Ovary (tissue), 9 donors: ENCODE data around the gene DCLRE1B. TPM values are rescaled to one million over a fixed set of nuclear protein-coding genes. Genes with fewer than 3 reads are reported as not detected.

Experiments used
- DNase-seq, 5 donors: peaks; one replicate each; pipeline ENCODE4 v3.0.0-alpha.2; 2019 to 2020
- H3K27ac ChIP-seq, 2 donors: fragments of 200-600 bp; one replicate each; pipeline versions ENCODE4 v1.5.1 to v1.8.0; 2019 to 2022
- H3K27me3 ChIP-seq: fragments of 200-600 bp; one replicate; pipeline ENCODE4 v1.8.0; 2022
- H3K36me3 ChIP-seq: fragments of 200-600 bp; sonication (generic); one replicate; pipeline ENCODE4 v1.5.1; 2019
- H3K4me1 ChIP-seq: one replicate; pipeline ENCODE4 v1.8.1; 2013; ENCODE audit warnings: mild to moderate bottlenecking, moderate library complexity; ENCODE audit not compliant: insufficient read depth
- H3K4me3 ChIP-seq: fragments of 200-600 bp; sonication (generic); one replicate; pipeline ENCODE4 v1.5.1; 2017
- H3K9me3 ChIP-seq, 2 donors: fragments of 200-600 bp in 1 of 2; sonication (generic) in 1 of 2; one replicate each; pipeline versions ENCODE4 v1.5.1 to v1.8.1; 2013 to 2019; ENCODE audit warnings: mild to moderate bottlenecking in 1 of 2, moderate library complexity in 1 of 2
- EP300 ChIP-seq: sonication (generic); formaldehyde crosslinking; IDR thresholded peaks from one replicate; pipeline ENCODE4 v1.6.1; 2017; ENCODE audit warnings: antibody characterized with exemption
- POLR2A ChIP-seq: fragments of 450-650 bp; IDR thresholded peaks from one replicate; pipeline ENCODE4 v1.6.1; 2017; ENCODE audit warnings: antibody characterized with exemption, mild to moderate bottlenecking, moderate library complexity
- WGBS, 3 donors: extraction: QIAGEN DNeasy Blood & Tissue Kit in 1 of 3; methylation state at CpG; one replicate each; pipeline versions ENCODE4 v1.1.5 to v1.1.7; 2013 to 2017; 5-methylcytosine and 5-hydroxymethylcytosine counted together
- intact Hi-C, 4 donors: fragments of 100-400 bp; cut with DNase I; formaldehyde crosslinking; loops; one replicate each; pipeline versions ENCODE4 v1.11.0 to v1.15.1; 2022 to 2023
- polyA plus RNA-seq, 2 donors: library from polyadenylated mRNA; stranded (reverse); fragments of 200-250 nt in 1 of 2; fragments of 350-450 nt in 1 of 2; fragmentation: Illumina TruSeq in 1 of 2; extraction: RNeasy Lipid Tissue Mini Kit (QIAGEN cat#74804) in 1 of 2; gene quantifications; one replicate each; pipeline ENCODE4 v1.2.3, GENCODE V29; 2013 to 2014
- total RNA-seq, 7 donors: library from RNA; depleted of rRNA in 2 of 7; stranded (reverse); fragments of >200 nt in 2 of 7; fragmentation: NEBNext Ultra II Directional in 3 of 7; extraction: Animal tissue kit (Norgen Biotek cat#: 25700) in 3 of 7; gene quantifications; one replicate each; pipeline versions ENCODE4 v1.1.0 to v1.2.4, GENCODE V29; 2016 to 2023
- TF ChIP-seq, protein P1 (sequence below), 3 donors: fragments of 450-650 bp in 2 of 3; fragments of 200-600 bp in 1 of 3; IDR thresholded peaks; one replicate each; pipeline versions ENCODE4 v1.5.1 to v1.8.0; 2016 to 2022; ENCODE audit warnings: antibody characterized with exemption in 3 of 3, mild to moderate bottlenecking in 1 of 3
- donor health status: DM: no; HTN: no; CAD: no; lungs with moderate emphysema.
- donor health status: DM: no; HTN: no; CAD: no.
- donor health status: Bipolar disorder and iron deficiency.
- donor health status: DM: yes; HTN: yes; CAD: no.
- donor health status: DM: no; HTN: no; CAD: no.
- donor health status: DM: yes; HTN: yes; CAD: no.

DCLRE1B gene
- total and polyA plus RNA-seq, 9 donors: 2.4 to 7.1 (median 5.0) TPM

DNA sequence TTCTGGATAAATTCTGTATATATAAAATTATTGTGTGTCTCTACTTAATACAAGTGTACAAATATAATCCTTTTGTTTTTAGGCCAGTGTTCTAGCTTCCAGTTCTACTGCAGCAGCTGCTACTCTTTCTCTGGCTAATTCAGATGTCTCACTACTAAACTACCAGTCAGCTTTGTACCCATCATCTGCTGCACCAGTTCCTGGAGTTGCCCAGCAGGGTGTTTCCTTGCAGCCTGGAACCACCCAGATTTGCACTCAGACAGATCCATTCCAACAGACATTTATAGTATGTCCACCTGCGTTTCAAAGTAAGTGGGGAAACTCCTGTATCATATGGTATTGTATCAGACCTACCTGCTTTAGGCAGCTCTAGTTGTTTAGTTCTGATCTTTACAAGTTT lies 52.9 kb downstream of the DCLRE1B start:
- no peak overlapping the region for H3K27ac ChIP-seq
- no peaks in the 10 kb centered on the region for H3K36me3 ChIP-seq
- intact Hi-C loops: no loop called here
- H3K4me3 ChIP-seq: no peak overlapping the region
- TF ChIP-seq EP300 (no peak), POLR2A (no peak)
- TF ChIP-seq, protein P1, sequence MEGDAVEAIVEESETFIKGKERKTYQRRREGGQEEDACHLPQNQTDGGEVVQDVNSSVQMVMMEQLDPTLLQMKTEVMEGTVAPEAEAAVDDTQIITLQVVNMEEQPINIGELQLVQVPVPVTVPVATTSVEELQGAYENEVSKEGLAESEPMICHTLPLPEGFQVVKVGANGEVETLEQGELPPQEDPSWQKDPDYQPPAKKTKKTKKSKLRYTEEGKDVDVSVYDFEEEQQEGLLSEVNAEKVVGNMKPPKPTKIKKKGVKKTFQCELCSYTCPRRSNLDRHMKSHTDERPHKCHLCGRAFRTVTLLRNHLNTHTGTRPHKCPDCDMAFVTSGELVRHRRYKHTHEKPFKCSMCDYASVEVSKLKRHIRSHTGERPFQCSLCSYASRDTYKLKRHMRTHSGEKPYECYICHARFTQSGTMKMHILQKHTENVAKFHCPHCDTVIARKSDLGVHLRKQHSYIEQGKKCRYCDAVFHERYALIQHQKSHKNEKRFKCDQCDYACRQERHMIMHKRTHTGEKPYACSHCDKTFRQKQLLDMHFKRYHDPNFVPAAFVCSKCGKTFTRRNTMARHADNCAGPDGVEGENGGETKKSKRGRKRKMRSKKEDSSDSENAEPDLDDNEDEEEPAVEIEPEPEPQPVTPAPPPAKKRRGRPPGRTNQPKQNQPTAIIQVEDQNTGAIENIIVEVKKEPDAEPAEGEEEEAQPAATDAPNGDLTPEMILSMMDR (IDR thresholded peaks at IDR 0.05): no peak
- H3K4me1 ChIP-seq: no peaks in the 10 kb centered on the region
- no peaks in the 10 kb centered on the region for H3K27me3 ChIP-seq
- 91 to 92% (median 92%) methylated on average over 1 of the region's 1 CpG for WGBS, 3 donors
- H3K9me3 ChIP-seq: no peaks in the 10 kb centered on the region
- no peak for DNase-seq

GRCh38 chr1:113958691-113959090 lies 53.6 kb downstream of the DCLRE1B start:
- TF ChIP-seq POLR2A (no peak), EP300 (no peak)
- TF ChIP-seq, protein P1 (IDR thresholded peaks at IDR 0.05): no peak
- Histone ChIP-seq H3K27me3 (no peaks in the 10 kb centered on the region), H3K4me3 (no peak overlapping the region), H3K9me3 (no peaks in the 10 kb centered on the region), H3K27ac (no peak overlapping the region), H3K36me3 (no peaks in the 10 kb centered on the region), H3K4me1 (peaks cover 2% of the 10 kb centered on the region)
- 93 to 97% (median 94%) methylated on average over 1 of the region's 1 CpG for WGBS, 3 donors
- intact Hi-C loops: no loop called here
- DNase-seq: no peak

DNA sequence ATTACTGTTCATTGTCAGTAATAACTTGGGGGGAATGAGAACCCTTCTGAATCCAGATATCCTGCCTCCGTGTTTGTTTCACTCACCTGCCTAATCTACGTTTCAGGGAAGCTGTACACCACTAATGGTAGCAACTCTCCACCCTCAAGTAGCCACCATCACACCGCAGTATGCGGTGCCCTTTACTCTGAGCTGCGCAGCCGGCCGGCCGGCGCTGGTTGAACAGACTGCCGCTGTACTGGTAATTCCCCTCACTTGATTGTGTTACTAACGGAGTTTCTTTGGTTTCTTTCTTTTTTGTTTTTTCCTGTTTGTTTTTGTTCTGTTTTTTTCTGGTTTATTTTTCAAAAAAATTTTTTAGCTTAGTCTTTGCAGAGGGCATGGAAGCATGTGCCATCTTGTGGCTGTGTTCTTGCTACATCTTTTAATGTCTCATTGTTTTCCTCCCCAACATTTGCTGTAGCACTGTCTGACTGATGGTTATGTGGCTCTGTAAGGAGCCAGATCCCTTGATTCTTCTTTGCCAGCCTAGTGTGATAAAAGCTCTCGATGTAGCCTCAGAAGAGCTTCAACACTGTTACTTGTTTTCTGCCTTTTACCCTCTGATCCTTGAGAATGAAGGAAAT lies 58.3 kb downstream of the DCLRE1B start:
- H3K27me3 ChIP-seq: no peaks in the 10 kb centered on the region
- peaks cover 3% of the 10 kb centered on the region for H3K4me1 ChIP-seq
- no peaks in the 10 kb centered on the region for H3K9me3 ChIP-seq
- no peak for TF ChIP-seq POLR2A
- TF ChIP-seq, protein P1 (IDR thresholded peaks at IDR 0.05): no peak
- TF ChIP-seq EP300: no peak
- no peak for DNase-seq
- H3K36me3 ChIP-seq: no peaks in the 10 kb centered on the region
- H3K4me3 ChIP-seq: no peak overlapping the region
- no peak overlapping the region for H3K27ac ChIP-seq
- intact Hi-C loops: no loop called here
- WGBS, 3 donors: 83 to 89% (median 84%) methylated on average over 12 of the region's 12 CpGs

Other genes starting within 250 kb of the DCLRE1B start
- gene PHTF1, start 145.8 kb upstream of the DCLRE1B start, total RNA-seq: 10 to 100 TPM in 3 of 7 donors, 1 to 10 TPM in 4; 6.6 to 28.6 (median 9.7) TPM
- gene PHTF1, start 145.8 kb upstream of the DCLRE1B start, polyA plus RNA-seq: 10 to 100 TPM in 1 of 2 donors, 1 to 10 TPM in 1; 4.5 to 10.8 TPM
- gene RSBN1, start 92.8 kb upstream of the DCLRE1B start, total RNA-seq: 10 to 100 TPM; 28.1 to 36.1 (median 30.8) TPM
- gene RSBN1, start 92.8 kb upstream of the DCLRE1B start, polyA plus RNA-seq: 10 to 100 TPM; 10.5 to 15.6 TPM
- gene PTPN22, start 33.6 kb upstream of the DCLRE1B start, total RNA-seq: 1 to 10 TPM in 5 of 7 donors, under 1 TPM in 2; 0.66 to 2.1 (median 1.6) TPM
- 1 to 10 TPM in 1 of 2 donors, under 1 TPM in 1; 0.24 to 4.2 TPM for gene PTPN22, start 33.6 kb upstream of the DCLRE1B start, polyA plus RNA-seq
- 1 to 10 TPM in 3 of 7 donors, under 1 TPM in 4; 0.18 to 6.7 (median 0.88) TPM for gene BCL2L15, start 17.7 kb upstream of the DCLRE1B start, total RNA-seq
- gene BCL2L15, start 17.7 kb upstream of the DCLRE1B start, polyA plus RNA-seq: under 1 TPM; 0.21 to 0.40 TPM
- 10 to 100 TPM; 14.4 to 23.3 (median 16.9) TPM for gene AP4B1, start 527 bp upstream of the DCLRE1B start, total RNA-seq
- gene AP4B1, start 527 bp upstream of the DCLRE1B start, polyA plus RNA-seq: 10 to 100 TPM; 15.2 to 23.7 TPM
- gene HIPK1, start 24.0 kb downstream of the DCLRE1B start, total RNA-seq: 10 to 100 TPM; 35.5 to 77.0 (median 68.3) TPM
- gene HIPK1, start 24.0 kb downstream of the DCLRE1B start, polyA plus RNA-seq: 10 to 100 TPM; 17.5 to 46.9 TPM
- gene OLFML3, start 74.1 kb downstream of the DCLRE1B start, total RNA-seq: 100 to 1,000 TPM in 5 of 7 donors, 10 to 100 TPM in 2; 69.7 to 157 (median 119) TPM
- 100 to 1,000 TPM; 139 to 240 TPM for gene OLFML3, start 74.1 kb downstream of the DCLRE1B start, polyA plus RNA-seq
- 1 to 10 TPM in 1 of 7 donors, under 1 TPM in 6; 0.13 to 2.2 (median 0.36) TPM for gene SYT6, start 248.5 kb downstream of the DCLRE1B start, total RNA-seq
- under 1 TPM; 0.13 to 0.35 TPM for gene SYT6, start 248.5 kb downstream of the DCLRE1B start, polyA plus RNA-seq